Hepatocyte (in vitro differentiated cells): ENCODE data around the gene CD8B.
"Not testable (repeated sequence)": the region's sequence is repeated elsewhere in the genome, so short reads cannot be mapped to it uniquely, and the experiment has no call there.

Experiments
- CTCF ChIP-seq: fragments of 200-600 bp; sonication (generic); IDR thresholded peaks from 2 replicates; pipeline ENCODE4 v1.5.1; 2016; ENCODE audit warnings: antibody characterized with exemption, mild to moderate bottlenecking; ENCODE audit not compliant: poor library complexity
- EZH2 ChIP-seq: fragments of 200-600 bp; sonication (generic); IDR thresholded peaks from 2 replicates; pipeline ENCODE4 v1.6.1; 2016; ENCODE audit warnings: antibody characterized with exemption, mild to moderate bottlenecking, borderline replicate concordance

- TF ChIP-seq EZH2 = not testable (repeated sequence)
- TF ChIP-seq CTCF = peak; percentile 34
Observed at GRCh38 chr2:86900687-86901086, 39.0 kb upstream of the CD8B start.
